Measurements from ENCODE around the gene IFFO2.
A peak's percentile ranks its signal among the peaks of the same experiment; 100 is the strongest.

IFFO2 gene

GRCh38 chr1:18951818-18952391 lies 4.6 kb downstream of the IFFO2 start:
- no peak overlapping the region for H3K4me3 ChIP-seq (replicated peaks in 1 of 2; ENCODE audit: low read depth in 2 of 2, low read length in 2 of 2)
- DNase-seq (ENCODE audit: low read depth in 2 of 2): peak; percentile 20 to 30
- TF ChIP-seq CTCF (IDR thresholded peaks at IDR 0.05; ENCODE audit: low read depth, low read length): no peak

- DNase-seq (ENCODE audit: low read depth in 2 of 2): no peak
- no peak for TF ChIP-seq CTCF (IDR thresholded peaks at IDR 0.05; ENCODE audit: low read depth, low read length)
- no peak overlapping the region for H3K4me3 ChIP-seq (replicated peaks in 1 of 2; ENCODE audit: low read depth in 2 of 2, low read length in 2 of 2)
Observed at GRCh38 chr1:18951416-18951815, 5.1 kb downstream of the IFFO2 start.

- peak; percentile 24 to 28 for DNase-seq (ENCODE audit: low read depth in 2 of 2)
- no peak for TF ChIP-seq CTCF (IDR thresholded peaks at IDR 0.05; ENCODE audit: low read depth, low read length)
- H3K4me3 ChIP-seq (replicated peaks in 1 of 2; ENCODE audit: low read depth in 2 of 2, low read length in 2 of 2): peak overlapping the region in 1 of 2 donors; percentile 12
Observed at GRCh38 chr1:18950401-18951026, 6.0 kb downstream of the IFFO2 start.

GRCh38 chr1:18949686-18950400 lies 6.6 kb downstream of the IFFO2 start:
- peak; percentile 61 to 65 for DNase-seq (ENCODE audit: low read depth in 2 of 2)
- TF ChIP-seq CTCF (IDR thresholded peaks at IDR 0.05; ENCODE audit: low read depth, low read length): peak; percentile 36

GRCh38 chr1:18948913-18949685 lies 7.4 kb downstream of the IFFO2 start:
- H3K4me3 ChIP-seq (replicated peaks in 1 of 2; ENCODE audit: low read depth in 2 of 2, low read length in 2 of 2): peak overlapping the region in 1 of 2 donors; percentile 12
- DNase-seq (ENCODE audit: low read depth in 2 of 2): peak; percentile 73 to 83

More at GRCh38 chr1:18949686-18950400, 6.6 kb downstream of the IFFO2 start:
- peak overlapping the region in 1 of 2 donors; percentile 12 for H3K4me3 ChIP-seq (replicated peaks in 1 of 2; ENCODE audit: low read depth in 2 of 2, low read length in 2 of 2)

More at GRCh38 chr1:18948913-18949685, 7.4 kb downstream of the IFFO2 start:
- peak; percentile 26 for TF ChIP-seq CTCF (IDR thresholded peaks at IDR 0.05; ENCODE audit: low read depth, low read length)
